C1 segment of cervical spinal cord (tissue), 14 donors: ENCODE measurements around the gene ZCCHC14.

Source experiments
- DNase-seq, 14 donors: peaks; one replicate each; lab custom pipeline; 2025; lab: John Stamatoyannopoulos, UW

Gene ZCCHC14

DNA sequence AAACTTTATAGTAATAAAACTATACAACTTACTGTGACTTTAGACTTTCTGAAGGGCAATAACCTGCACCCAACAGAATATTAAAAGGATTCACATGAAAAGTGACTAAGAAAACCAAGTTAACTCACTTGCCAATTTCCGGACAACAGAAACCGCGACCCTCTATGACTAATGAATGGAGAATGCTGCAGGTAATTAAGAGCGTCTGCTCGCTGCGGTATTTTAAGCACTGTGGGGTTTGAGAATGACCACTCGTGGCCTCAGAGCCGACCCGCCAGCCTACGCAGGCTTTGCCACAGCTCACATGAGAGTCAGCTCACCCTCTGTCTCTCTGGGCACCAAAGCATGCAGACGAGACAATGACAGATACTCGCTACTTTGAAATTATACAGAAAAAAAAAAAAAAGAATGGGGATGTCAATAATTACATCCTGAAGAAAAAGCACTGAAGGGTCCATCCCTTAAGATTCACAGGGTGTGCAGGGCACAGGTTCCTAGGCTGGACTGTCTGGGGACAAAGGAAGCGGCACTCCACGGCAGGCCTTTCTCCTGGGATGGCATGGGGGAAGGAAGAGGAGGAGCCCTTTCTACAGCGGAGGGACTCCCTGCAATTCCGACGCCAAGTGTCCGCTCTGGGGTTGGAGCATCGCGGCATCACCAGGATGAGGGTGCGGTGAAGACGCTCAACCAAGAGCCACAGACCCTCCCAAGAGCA is 35.0 kb downstream of the ZCCHC14 start:
- no peak for DNase-seq

DNA sequence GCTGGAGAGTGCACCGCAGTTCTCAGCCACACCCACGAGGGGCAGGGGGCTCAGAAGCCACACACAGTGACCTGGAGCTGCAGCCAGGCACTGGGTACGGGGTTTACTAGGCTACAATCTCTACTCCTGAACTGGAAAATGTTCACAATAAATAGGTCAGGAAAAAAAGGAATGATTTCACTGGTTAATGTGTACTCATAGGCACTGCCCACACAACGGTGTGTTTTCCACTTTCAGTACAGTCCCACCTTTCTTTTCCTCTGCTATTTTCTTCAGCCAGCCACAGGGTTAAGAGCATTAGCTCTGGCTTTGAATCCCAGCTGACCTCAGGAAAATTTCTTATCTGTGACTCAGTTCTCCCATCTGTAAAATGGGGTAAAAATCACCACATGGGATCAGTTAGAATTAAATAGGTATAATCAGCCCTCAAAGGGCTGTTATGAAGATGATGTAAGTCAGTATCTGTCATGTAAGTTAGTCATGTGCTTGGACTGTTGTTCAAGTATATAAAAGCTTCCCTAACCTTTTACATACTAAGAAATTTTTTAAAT is 35.7 kb downstream of the ZCCHC14 start:
- DNase-seq, result no peak

DNA sequence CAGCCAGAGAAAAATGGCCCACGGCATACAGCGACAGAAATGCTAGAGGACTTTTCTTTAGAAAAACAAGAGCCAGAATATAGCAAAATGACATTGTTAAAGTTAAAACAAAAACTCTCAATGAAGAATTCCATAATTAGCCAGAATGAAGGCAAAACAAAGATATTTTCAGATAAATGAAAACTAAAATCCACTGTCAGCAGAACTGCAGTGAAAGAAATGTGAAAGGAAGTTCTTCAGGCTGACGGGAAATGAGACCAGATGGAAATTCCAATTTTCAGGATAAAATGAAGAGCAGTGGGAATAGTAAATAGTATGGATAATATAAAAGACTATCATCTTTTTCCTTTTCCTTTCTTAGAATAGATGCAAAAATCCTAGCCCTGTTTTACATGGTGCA is 38.4 kb downstream of the ZCCHC14 start:
- no peak for DNase-seq

DNA sequence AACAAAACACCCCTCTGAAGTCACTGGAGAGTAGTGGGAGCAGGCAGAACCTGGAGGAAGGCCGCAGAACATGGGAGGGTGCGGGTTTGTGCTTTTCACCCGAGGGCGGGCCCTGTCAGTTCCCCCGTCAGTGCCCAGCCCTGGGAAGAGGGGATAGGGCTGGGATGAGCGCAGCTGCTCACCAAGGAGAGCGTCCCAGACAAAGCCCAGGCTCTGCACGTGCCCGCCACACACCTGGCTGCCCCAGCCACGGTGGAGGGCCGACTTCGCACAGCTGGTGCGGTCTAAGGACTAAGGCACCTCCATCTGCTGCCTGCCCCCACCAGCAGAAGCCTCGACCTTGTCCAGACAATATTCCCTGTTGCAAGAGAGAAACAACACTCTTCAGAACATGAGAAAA is 39.5 kb downstream of the ZCCHC14 start:
- no peak for DNase-seq

DNA sequence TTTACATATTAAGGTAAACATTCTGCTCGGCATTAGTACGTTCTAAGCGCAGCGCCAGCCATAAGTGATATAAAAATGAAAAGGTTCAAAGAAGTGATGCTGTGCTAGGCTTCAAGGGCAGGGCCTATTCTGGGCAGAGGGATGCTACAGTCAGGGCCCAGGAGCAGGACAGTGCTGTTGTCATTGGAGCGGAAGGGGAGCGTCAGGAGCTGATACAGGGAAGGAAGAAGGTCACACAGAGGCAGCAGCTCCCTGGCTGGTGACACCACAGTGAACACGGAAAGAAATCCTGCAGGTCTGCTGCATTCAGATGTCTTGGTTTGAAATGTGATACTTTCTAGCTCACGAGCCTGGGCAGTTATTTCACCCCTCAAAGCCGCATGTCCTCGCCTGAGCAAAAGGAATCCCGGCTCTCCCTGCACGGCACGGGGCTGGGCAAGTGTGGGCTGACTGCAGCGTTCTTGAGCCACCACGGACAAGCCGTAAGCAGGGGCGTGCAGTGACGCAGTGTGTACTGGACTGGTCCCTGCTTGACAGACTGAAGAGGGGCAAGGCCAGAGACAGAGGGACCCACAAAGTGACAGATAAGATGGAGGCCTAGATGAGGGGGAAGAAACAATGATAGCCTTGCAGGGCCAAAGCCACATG is 41.1 kb downstream of the ZCCHC14 start:
- no peak for DNase-seq

DNA sequence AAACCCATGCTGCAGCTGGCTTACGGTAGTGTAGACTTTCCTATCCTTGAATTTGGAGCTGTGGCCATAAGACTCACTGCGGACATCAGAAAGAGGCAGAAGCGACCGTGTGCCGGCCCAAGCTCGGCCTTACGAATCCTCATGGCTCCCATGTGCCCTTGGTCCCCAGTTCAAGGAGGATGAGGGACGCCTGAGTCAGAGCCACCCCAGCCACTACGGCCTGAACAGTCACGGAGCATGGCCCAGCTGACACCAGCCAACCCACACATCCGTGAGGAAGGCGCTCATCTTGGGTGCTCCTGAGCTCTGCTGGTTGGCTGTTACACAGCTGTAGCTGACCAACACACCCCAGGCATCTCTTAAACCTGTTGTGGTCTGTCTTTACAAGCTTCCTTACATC is 44.0 kb downstream of the ZCCHC14 start:
- no peak for DNase-seq

DNA sequence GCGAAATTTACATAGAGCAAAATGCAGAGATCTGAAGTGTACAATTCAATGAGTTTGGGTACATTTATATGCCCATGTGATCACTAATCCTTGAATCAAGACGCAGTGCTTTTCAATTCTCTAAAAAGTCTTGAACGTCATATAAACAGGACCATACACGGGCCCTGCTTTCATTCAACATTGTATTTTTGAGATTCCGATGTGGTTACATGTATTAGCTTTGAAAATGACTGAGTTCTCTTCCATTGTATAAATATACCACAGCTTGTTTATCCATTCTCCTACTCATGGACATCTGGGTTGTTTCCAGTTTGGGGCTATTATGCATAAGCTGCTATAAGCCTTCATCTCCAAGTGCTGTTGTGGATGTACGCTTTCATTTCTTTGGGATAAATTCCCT is 45.5 kb downstream of the ZCCHC14 start:
- no peak for DNase-seq

DNA sequence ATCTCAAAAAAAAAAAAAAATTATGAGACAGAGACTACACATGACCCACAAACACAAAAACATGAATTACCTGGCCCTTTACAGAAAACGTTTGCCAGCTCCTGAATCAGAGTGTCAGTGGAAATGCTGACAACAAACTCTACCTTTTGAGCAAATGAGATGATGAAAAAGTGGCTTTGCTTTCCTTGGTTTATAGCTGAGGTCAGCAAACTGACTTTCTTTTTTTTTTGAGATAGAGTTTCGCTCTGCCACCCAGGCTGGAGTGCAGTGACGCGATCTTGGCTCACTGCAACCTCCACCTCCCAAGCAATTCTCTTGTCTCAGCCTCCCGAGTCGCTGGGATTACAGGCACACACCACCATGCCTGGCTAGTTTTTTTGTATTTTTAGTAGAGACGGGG is 46.3 kb downstream of the ZCCHC14 start:
- DNase-seq, result no peak

DNA sequence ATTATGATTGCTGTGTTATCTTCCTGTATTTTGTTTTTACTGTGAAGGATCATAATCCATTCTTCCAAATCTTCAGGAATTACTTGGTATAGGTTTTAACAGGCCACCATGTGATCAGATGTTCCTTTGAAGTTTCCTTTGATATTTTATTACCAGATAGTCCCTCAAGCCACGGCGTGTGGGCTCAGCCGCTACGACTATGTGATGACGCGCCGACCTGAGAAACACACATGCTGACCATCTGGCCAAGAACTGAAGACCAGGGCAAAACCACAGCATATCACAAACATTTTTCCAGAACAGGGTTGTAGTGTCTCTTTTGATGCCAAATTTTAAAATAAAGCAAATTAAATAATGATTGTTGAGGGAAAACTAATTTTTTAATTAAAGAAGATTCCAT is 47.3 kb downstream of the ZCCHC14 start:
- peak in 1 of 14 donors; percentile 11 for DNase-seq

DNA sequence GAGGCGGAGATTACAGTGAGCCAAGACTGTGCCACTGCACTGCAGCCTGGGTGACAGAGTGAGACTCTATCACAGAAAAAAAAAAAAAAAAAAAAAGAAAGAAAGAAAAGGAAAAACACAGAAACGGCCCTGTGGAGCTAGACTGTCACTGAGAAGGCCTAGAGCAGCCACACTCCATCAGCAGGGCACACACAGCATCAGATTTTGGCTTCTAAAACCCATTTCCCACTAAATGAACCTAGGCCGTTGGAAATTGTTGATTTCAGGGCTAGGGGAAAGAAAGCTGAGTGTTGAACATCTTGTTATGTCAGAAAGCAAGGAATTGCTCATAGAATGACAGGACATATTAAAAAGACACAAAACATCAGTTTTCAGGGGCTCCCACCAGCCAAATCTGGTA is 48.9 kb downstream of the ZCCHC14 start:
- no peak for DNase-seq

DNA sequence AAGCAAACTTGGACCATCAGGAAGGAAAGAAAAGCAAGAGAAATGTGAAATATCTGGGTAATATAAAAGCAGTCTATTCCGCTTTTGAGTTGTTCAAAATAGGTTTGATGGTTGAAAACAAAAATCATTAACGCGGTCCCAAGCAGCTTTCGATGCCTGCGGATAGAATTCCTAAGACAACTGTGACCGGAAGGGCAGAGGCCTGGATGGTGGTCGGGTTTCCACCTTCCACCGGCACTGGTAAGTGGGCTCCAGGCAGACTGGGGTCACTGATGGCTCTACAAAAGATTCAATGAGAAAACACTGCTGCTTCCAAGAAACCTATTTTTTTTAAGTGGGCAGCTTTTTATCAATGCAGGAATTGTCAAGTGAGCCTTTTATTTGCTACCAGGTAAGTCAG is 49.8 kb downstream of the ZCCHC14 start:
- DNase-seq, result no peak

DNA sequence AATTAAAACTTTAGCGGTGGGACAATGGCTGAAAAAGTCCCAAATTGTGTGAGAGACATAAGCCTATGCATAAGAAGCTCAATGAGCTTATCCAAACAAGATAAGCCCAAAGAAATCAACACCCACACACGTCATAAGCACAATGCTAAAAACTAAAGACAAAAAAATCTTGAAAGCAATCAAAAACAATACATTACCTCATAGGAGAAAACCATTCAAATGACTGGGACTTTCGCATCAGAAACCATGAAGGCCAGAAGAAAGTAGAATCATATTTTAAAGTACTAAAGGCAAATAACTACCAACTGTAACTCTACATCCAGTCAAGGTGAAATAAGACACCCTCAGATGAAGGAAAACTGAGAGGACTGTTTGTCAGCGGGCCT is 50.2 kb downstream of the ZCCHC14 start:
- no peak for DNase-seq

DNA sequence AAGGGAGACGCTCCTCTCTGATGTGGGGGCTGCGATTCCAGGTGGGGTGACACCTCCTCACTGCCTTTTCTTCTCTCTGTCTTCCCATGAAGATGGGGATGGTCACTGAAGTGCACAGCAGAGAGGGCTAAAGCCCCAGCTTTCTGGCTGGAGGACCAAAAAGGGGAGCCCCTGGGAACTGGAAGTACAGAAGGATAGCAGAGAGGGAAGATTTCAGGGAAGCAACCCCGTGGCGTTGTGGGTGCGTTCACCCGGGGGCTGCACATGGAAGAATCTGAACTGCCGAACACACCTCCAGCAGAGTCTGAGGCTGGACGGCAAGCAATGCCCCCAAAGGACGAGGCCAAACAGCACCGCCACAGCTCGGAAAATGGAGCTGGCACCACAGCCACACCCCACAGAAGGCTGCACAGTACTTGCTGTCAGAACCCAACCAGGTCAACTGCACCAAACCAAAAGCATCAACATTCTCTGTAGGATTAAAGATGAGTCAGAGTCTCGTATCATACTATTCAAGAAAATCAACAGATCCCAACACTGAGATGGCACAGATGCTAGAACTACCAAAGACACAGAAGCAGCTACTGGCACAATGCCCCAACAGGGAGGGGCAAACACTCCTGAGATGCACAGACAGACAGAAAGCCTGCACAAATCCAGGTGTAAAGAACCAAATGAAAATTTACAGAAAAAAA is 50.8 kb downstream of the ZCCHC14 start:
- DNase-seq, result no peak

DNA sequence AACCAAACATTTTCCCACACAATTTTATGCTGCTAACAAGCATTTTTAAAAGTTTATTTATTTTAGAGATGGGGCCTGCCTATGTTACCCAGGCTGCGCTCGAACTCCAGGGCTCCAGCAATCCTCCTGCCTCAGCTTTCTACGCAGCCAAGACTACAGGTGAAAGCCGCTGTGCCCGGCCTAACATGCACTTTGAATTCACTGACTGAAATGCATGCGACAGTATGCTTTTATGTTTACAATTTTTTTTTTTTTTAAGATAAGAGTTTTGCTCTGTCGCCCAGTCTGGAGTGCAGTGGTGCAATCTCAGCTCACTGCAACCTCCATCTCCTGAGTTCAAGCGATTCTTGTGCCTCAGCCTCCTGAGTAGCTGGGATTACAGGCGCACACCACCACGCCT is 52.9 kb downstream of the ZCCHC14 start:
- DNase-seq, result no peak

DNA sequence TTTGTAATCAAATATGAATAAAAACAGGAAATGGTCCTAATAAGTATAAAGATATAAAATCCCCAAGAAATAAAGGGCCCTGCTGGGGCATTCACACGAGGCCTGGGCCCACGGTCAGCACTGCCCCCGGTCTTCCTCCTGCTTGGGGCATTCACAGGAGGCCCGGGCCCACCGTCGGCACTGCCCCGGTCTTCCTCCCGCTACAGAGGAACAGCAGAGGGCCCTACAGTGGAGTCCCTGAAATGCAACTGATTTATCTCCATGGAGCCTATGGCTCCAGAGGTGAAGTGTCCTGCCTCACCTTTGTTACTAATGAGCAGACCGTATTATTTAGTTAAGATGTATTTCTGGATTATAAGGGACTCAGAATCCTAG is 54.2 kb downstream of the ZCCHC14 start:
- no peak for DNase-seq

DNA sequence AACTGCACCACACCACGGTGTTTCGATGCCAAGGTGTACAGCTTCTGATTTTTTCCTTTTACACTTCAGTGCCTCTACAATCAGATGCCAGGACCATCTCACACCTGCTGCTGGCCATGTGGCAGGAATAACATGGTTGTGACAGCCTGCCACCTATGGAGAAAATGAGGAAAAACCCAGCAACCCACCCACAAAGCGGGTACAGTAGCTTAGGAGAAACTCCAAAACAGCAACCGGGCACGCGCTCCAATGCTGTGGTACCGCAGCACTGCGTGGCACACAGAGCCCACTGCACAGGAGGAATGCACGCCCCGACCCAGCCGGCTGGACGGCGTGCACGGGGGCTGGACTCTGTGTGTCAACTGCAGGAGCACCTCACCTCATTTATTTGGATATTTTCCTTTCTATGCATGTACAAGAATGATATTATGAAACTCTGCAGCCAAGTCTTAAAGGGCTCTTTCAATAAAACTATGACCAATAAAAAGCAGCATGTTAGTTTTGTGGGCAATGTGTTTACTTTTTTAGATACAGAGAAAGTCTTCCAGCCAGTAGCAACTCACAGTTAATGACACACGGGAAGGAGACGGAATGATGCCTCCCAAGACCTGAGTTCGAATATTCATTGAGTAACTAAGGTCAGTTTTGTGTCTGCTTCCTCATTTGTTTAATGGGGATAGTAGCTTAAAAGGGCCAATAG is 54.8 kb downstream of the ZCCHC14 start:
- peak in 1 of 14 donors; percentile 88 for DNase-seq

DNA sequence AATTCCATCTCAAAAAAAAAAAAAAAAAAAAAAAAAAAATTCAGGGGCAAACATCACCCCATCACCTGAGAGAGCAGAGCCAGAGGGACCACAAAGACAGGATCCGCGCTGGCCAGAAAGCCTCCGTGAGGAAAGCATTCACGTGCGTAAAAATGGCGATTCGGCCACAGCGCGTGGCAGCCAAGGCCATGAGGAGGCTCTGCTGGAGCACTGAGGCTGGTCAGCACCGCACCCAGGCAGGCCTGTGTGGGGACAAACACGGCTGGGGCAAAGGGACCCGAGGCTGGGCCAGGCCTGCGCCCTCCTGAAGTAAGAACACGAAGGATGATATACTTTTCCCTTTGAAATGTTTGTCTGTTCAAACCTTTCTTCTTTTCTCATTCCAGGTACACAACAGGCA is 55.5 kb downstream of the ZCCHC14 start:
- DNase-seq, result no peak

DNA sequence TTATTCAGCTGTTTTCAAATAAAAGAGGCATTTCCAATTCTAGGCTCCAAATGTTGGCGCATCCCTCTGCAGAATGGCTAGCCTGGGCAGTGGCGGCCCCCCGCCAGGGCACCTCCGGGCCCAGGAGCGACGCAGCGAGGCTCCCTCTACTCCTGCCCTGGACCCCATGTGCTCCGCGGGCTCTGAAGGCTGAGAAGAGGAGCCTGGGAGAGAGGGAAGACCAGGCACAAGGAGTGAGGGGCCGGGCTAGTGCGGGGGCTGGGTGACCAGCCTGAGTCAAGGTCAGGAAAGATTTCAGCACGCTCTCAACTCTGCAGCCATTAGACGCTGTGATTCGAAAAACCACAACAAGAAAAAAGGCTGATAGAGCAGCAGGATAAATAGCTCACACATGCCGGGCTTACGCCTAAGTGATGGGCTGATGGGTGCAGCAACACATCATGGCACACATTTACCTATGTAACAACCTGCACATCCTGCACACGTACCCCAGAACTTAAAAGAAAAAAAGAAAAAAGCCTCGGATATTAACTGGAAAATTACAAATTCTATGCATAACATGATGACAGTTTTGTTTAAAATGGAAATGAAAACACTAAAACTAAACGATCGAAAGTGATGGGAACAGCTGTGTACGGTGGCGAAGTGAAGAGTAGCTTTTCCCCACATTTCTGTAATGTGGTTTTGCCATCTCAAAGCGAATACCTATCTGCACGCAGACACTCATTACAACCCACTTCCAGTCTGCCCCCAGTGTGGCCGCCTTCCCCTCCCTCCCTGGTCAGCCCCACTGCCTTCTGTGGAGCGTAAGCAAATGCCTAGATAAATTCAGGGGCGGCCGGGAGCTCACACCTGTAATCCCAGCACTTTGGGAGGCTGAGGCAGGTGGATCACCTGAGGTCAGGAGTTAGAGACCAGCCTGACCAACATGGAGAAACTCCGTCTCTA is 56.3 kb downstream of the ZCCHC14 start:
- DNase-seq, result no peak

DNA sequence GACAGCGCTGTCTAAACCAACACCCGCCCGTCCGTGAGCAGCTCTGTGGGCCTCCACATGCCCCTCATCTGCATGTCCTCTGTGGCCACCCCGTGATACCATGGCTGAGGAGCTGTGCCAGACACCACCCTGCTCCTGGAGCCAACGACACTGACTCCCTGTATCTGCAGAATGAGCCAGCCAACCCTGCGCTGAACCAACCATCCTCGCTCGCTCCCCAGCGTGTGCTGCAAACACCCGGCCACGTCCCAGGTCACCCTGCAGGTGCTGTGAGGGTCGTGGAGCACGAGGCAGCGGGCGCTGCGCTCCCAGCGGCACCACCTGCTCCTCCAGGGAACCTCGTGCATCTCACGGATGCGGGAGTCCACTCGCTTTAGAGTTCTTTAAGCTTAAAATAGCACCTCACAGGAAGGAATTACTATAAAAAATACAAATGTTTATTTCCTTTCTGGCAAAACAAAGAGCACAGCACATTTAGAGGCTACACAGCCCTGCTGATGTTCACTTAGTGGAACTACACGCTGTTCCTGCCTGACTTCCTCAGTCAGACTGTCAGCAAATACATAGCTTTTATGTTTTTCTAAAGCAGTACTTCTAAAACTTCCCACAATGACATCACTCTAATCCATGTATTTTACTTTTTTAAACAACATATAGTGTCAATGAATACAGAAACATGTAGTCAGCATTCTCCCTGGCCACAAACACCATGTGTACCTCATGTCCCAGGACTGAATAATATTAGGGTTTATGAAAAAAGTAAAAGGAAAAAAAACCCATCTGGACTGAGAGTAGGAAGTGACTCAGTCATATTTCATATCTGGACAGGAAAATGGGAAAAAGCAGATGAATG is 57.2 kb downstream of the ZCCHC14 start:
- peak in 3 of 14 donors; percentile 9 to 38 (median 22) for DNase-seq

DNA sequence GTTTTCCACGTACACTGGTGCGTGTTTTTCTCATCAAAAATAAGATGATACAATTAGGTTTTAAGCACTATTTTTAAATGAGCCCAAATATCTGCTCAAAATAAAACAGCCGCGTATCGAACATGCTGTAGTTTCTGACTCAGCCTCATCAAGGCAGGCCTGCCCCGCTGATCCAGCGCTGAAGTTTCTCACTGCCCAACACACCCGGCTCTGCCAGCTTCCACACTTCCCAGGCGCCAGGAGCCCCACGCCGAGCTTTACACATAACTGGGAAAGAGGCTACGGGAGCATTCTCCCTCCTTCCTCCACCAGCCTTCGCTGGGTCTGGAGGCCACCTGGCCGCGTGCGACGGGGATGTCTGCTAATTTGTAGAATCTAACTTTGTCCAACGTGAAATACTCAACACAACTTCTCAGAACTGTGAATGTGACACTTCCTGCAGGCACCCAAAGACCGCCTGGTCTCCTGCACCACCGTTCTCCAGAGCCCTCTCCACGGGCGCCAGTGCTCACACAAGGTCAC is 58.6 kb downstream of the ZCCHC14 start:
- DNase-seq, result no peak
